T47D (cell line): ENCODE measurements around the gene NFIB.

Source experiments
- DNase-seq, 2 experiments: peaks; one replicate each; pipeline versions ENCODE4 v3.0.0 to v3.0.0-alpha.2; 2011 to 2012; ENCODE audit warnings: low read depth in 1 of 2, low spot score in 1 of 2
- JUND ChIP-seq: IDR thresholded peaks from 2 replicates; pipeline ENCODE4 v1.6.1; 2012; ENCODE audit warnings: low read depth
- in situ Hi-C: cut with HindIII; loops from 2 replicates; pipeline ENCODE4 v1.10.0; 2016; ENCODE audit warnings: low sequenced_read_pairs, low pct_unique_long_range_greater_than_20kb

NFIB gene

GRCh38 chr9:14349447-14350348, 35.8 kb upstream of the NFIB start:
- peak in 1 of 2 experiments; percentile 32 for DNase-seq
- TF ChIP-seq JUND, result no peak
- in situ Hi-C loops, result no loop called here

DNA sequence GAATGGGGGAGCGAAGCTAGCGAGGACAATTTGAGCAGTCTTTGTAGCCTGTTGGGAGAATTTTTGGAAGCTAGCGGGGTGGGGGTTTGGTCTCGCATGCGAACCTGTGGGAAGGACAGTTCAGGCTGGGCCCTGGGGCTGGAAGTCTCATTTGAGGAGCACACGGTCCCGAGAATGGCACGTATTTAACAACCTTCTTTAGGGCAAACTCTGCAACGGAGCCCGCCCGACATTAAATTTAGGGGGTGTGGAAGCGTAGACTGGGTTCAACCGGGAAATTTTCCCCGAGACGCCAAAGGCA, 35.2 kb upstream of the NFIB start:
- in situ Hi-C loops, result no loop called here
- peak in 1 of 2 experiments; percentile 42 for DNase-seq
- no peak for TF ChIP-seq JUND

- no peak for TF ChIP-seq JUND
- peak; percentile 42 to 43 for DNase-seq
- in situ Hi-C loops, result no loop called here
Observed at GRCh38 chr9:14348373-14349145, 34.6 kb upstream of the NFIB start.

GRCh38 chr9:14348123-14348372, 34.1 kb upstream of the NFIB start:
- in situ Hi-C loops, result no loop called here
- no peak for TF ChIP-seq JUND
- no peak for DNase-seq

GRCh38 chr9:14347406-14348122, 33.6 kb upstream of the NFIB start:
- no peak for DNase-seq
- in situ Hi-C loops, result no loop called here
- TF ChIP-seq JUND, result no peak

DNA sequence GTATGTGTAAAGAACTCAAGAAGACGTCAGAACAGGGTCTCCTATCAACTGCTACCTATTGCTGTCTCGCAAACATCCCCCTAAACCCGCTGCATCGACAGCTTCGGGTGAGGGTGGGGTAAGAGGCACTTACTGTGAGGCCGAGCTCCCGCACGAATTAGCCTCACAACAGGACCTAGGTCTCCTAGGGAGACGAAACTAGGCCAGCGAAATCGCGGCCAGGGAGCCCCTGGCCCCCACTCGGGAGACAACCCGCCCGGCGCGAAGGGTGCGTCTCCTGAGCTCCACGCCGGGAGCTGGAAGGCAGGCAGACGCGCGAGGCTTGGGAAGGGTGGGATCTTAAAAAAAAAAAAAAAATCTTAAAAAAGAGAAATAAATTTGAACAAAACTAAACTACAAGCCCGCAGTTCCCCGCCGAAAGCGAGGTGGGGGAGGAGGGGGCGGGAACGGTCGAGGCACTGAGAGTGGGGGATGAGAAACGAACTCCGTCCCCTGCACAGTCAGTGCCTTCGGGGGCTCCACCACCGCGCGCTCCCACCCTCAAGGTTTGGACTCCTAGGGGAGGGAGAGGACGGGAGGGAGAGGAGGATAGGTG, 33.0 kb upstream of the NFIB start:
- in situ Hi-C loops, result no loop called here
- DNase-seq, result no peak
- no peak for TF ChIP-seq JUND

GRCh38 chr9:14346231-14346791, 32.4 kb upstream of the NFIB start:
- in situ Hi-C loops, result no loop called here
- no peak for TF ChIP-seq JUND
- no peak for DNase-seq

DNA sequence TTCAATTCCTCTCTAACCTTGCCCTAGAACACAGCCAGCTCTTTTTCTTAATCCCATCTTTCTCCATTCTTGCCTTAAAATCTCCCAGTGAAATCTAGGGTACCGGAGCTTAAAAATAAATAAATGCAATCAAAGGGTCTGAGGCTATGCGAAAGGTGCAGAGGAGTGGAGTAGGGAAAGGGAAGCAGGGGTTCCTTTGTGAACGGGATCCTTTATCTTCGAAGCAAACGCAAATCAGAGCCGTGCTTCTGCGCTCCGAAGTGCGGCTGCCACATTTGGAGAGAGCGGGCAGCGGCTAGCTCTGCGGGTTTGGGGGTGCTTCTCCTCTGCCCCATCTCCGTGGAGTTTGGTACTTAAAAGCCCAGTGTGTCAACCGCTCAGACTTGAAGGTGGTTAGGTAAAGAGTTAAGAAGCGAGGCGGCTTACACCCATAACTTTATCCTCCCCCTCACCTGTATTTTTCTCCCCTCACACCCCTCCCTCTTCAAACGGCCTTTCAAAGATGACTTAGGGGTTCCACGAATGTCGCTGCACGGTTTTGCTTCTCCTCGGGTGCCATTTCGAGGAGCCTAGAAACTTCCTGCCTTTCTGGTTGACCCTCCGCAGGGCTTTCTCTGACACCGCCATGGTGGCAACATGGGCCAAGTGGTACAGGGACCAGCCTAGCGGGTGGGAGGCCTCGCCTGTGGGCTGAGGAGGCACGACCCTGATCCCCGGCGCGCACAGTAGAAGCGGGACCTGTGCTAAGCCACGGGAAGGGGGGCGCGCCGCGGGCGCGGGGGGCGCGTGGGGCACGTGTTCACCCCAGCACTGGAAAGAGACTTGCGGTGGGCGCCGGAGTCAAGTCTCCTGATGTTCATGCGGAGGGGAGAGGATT, 31.7 kb upstream of the NFIB start:
- no peak for DNase-seq
- no peak for TF ChIP-seq JUND
- in situ Hi-C loops, result no loop called here

GRCh38 chr9:14344941-14345353, 31.0 kb upstream of the NFIB start:
- DNase-seq, result no peak
- TF ChIP-seq JUND, result no peak
- in situ Hi-C loops, result no loop called here

- in situ Hi-C loops, result no loop called here
- DNase-seq, result peak in 1 of 2 experiments; percentile 64
- no peak for TF ChIP-seq JUND
Observed at GRCh38 chr9:14344053-14344524, 30.1 kb upstream of the NFIB start.

GRCh38 chr9:14343261-14344031, 29.5 kb upstream of the NFIB start:
- TF ChIP-seq JUND, result no peak
- DNase-seq, result no peak
- in situ Hi-C loops, result no loop called here
